ENCODE measurements around the gene TTC16. TPM values are rescaled to one million over a fixed set of nuclear protein-coding genes. Genes with fewer than 3 reads are reported as not detected.

TTC16 gene
- total and polyA plus RNA-seq, 2 of the 8 experiments (the other 6 are each of a cell fraction or from before 2014, with no cell fraction given): 0.03 TPM; not detected in 1

DNA sequence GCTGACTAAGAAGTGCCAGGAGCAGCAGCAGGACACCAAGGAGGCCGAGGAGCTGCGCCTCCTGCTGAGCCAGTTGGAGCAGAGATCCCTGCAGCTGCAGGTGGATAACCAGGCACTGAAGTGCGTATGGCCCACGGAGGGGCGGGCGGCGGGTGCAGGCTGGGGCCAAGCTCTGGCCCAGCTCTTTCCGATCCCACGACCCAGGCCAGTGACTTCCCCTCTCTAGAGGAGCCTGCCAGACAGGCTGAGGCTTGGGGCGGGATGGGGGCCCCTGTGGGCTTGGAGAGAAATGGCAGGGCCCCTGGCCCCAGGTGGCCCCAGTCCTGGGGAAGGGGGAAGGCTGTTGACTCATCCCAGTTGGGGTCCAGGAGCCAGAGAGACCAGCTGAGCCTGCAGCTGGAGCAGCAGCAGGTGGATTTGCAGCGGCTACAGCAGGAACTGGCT lies 4.0 kb upstream of the TTC16 start (continued):
- TF ChIP-seq SIN3A (conservative IDR thresholded peaks at IDR 0.05 in 1 of 2, IDR thresholded peaks at IDR 0.05 in 1 of 2; ENCODE audit: low read depth in 1 of 2, low read length in 2 of 2) (0 out of 4 replicates have a peak, but pooled peaks of 1 of the 2 experiments have one; percentile 26), POU5F1 (IDR thresholded peaks at IDR 0.05; ENCODE audit: low read depth, low read length) (no peak), RFX5 (IDR thresholded peaks at IDR 0.05; ENCODE audit: borderline replicate concordance, low read depth, low read length) (no peak), BACH1 (IDR thresholded peaks at IDR 0.05; ENCODE audit: low read length) (no peak), EP300 (IDR thresholded peaks at IDR 0.05; ENCODE audit: borderline replicate concordance in 1 of 2, low read depth in 2 of 2, low read length in 2 of 2) (no peak), EZH2 (IDR thresholded peaks at IDR 0.05; ENCODE audit: low read depth, low read length, severe bottlenecking) (no peak), SAP30 (IDR thresholded peaks at IDR 0.05; ENCODE audit: insufficient read depth, insufficient replicate concordance, low read length) (no peak), GTF2F1 (IDR thresholded peaks at IDR 0.05; ENCODE audit: borderline replicate concordance, low read depth, low read length) (no peak)
- TF ChIP-seq, protein P1, sequence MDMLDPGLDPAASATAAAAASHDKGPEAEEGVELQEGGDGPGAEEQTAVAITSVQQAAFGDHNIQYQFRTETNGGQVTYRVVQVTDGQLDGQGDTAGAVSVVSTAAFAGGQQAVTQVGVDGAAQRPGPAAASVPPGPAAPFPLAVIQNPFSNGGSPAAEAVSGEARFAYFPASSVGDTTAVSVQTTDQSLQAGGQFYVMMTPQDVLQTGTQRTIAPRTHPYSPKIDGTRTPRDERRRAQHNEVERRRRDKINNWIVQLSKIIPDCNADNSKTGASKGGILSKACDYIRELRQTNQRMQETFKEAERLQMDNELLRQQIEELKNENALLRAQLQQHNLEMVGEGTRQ (IDR thresholded peaks at IDR 0.05; ENCODE audit: low read length): no peak
- TF ChIP-seq, protein P2, sequence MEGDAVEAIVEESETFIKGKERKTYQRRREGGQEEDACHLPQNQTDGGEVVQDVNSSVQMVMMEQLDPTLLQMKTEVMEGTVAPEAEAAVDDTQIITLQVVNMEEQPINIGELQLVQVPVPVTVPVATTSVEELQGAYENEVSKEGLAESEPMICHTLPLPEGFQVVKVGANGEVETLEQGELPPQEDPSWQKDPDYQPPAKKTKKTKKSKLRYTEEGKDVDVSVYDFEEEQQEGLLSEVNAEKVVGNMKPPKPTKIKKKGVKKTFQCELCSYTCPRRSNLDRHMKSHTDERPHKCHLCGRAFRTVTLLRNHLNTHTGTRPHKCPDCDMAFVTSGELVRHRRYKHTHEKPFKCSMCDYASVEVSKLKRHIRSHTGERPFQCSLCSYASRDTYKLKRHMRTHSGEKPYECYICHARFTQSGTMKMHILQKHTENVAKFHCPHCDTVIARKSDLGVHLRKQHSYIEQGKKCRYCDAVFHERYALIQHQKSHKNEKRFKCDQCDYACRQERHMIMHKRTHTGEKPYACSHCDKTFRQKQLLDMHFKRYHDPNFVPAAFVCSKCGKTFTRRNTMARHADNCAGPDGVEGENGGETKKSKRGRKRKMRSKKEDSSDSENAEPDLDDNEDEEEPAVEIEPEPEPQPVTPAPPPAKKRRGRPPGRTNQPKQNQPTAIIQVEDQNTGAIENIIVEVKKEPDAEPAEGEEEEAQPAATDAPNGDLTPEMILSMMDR (IDR thresholded peaks at IDR 0.05; ENCODE audit: control extremely low read depth in 1 of 3, insufficient read depth in 1 of 3, low read depth in 1 of 3, low read length in 3 of 3): peak in 2 of 3 experiments; percentile 7 to 19; a peak in 1 of 4 replicates
